ENCODE measurements around the gene GJC1.

Gene GJC1

DNA sequence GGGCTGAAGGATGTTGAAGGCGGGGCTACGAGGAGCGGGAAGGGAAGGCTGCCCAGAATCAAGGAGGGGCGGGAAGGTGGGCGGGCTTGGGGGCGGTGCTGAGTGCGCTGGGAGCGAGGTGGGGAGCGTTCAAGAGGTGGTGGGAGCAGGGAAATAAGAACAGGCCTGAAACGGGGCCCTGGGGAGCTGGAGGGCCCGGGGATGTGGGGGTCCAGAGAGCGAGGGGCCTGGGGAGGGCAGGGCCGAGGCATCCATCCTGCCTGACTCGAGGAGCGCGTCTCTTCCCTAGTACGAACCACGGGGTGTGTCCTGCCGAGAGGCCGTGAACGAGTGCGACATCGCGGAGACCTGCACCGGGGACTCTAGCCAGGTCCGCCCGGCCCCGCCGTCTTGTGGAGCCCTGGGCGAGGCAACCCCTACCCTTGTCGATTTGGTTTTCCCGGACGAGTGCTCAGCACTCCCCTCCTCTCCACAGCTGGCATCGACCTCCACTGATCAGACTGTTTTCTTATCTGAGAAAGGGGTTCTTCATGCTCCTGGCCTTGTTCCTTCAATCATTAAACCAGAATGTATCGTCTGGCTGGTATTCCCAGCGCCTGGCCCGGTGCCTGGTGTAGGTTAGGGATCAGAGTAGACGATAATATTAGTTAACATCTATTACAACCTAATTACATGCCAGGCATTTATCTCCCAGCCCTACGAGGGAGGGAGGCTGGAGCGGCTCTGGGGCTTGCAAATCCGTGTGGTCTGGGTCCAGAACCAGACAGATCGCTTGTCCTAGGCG is 54.1 kb downstream of the GJC1 start:
- TF ChIP-seq, protein P1, sequence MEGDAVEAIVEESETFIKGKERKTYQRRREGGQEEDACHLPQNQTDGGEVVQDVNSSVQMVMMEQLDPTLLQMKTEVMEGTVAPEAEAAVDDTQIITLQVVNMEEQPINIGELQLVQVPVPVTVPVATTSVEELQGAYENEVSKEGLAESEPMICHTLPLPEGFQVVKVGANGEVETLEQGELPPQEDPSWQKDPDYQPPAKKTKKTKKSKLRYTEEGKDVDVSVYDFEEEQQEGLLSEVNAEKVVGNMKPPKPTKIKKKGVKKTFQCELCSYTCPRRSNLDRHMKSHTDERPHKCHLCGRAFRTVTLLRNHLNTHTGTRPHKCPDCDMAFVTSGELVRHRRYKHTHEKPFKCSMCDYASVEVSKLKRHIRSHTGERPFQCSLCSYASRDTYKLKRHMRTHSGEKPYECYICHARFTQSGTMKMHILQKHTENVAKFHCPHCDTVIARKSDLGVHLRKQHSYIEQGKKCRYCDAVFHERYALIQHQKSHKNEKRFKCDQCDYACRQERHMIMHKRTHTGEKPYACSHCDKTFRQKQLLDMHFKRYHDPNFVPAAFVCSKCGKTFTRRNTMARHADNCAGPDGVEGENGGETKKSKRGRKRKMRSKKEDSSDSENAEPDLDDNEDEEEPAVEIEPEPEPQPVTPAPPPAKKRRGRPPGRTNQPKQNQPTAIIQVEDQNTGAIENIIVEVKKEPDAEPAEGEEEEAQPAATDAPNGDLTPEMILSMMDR (IDR thresholded peaks at IDR 0.05; ENCODE audit: low read depth, low read length): no peak
- DNase-seq: peak; percentile 100
- Histone ChIP-seq H3K27ac (peak overlapping the region; percentile 42; the same call in 1 of the 2 replicates), H3K36me3 (peaks cover 24% of the 10 kb centered on the region), H3K9me3 (ENCODE audit: severe bottlenecking) (no peaks in the 10 kb centered on the region), H3K27me3 (ENCODE audit: insufficient read depth, low read depth, severe bottlenecking) (no peaks in the 10 kb centered on the region), H3K4me3 (ENCODE audit: low read depth, low read length) (peak overlapping the region; percentile 30)

DNA sequence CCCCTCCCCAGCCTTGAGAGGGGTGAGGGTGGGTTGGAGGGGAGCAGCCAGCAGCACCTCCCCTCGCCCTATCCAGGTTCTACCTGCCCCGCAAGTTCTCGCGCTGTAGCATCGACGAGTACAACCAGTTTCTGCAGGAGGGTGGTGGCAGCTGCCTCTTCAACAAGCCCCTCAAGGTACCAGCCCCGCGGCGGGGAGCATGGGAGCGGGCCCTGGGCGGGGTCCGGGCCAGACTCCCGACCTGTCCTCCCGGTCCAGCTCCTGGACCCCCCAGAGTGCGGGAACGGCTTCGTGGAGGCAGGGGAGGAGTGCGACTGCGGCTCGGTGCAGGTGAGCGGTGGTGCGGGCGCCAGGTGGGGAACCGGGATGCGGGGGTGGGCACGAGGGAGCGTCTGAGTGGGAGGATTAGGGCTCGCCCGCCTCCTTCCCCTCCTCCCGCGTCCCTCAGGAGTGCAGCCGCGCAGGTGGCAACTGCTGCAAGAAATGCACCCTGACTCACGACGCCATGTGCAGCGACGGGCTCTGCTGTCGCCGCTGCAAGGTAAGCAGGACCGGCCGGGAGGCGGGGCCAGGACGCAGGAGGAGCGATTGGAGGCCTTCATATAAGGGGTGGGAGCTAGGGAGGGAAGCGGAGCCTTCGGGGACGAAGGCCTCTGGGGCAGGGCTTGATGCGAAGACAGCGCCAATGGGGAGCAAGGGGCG is 54.8 kb downstream of the GJC1 start:
- Histone ChIP-seq H3K36me3 (peaks cover 24% of the 10 kb centered on the region), H3K9me3 (ENCODE audit: severe bottlenecking) (no peaks in the 10 kb centered on the region), H3K4me3 (ENCODE audit: low read depth, low read length) (peak overlapping the region; percentile 66), H3K27ac (peak overlapping the region; percentile 60), H3K27me3 (ENCODE audit: insufficient read depth, low read depth, severe bottlenecking) (no peaks in the 10 kb centered on the region)
- TF ChIP-seq, protein P1 (IDR thresholded peaks at IDR 0.05; ENCODE audit: low read depth, low read length): no peak
- peak; percentile 53 for DNase-seq

DNA sequence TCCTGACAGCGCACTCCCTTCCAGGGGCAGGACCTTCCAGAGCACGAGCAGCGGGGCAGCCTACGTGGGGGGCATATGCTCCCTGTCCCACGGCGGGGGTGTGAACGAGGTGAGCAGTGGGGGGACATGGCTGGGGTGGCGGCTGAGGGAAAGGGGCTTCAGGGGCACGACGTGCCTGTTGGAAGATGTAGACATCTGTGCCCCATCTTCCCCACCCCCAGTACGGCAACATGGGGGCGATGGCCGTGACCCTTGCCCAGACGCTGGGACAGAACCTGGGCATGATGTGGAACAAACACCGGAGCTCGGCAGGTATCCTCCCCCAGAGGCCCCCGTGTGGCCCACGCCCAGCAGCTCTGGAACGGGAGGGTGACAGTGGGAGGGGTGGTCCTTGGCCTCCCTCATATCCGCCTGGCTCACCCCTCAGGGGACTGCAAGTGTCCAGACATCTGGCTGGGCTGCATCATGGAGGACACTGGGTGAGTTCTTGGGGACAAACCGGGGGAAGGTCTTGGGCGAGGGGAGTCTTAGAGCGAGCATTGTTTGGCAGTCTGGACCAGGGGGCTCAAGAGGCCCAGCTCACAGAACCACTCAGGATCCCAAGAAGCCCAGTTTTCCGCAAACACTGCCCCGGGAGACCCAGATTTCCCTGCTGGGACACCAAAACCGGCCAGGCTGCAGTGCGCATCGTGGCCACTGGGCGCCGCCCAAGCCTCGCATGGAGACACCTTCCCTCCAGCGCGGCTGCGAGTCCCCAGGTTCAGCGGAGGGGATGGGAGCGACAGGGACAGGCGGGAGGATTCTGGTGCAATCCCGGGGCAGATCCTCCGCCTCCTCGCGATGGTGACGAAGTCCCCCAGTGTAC is 55.6 kb downstream of the GJC1 start:
- no peaks in the 10 kb centered on the region for H3K9me3 ChIP-seq (ENCODE audit: severe bottlenecking)
- peak; percentile 96 for DNase-seq
- peaks cover 24% of the 10 kb centered on the region for H3K36me3 ChIP-seq
- TF ChIP-seq, protein P1 (IDR thresholded peaks at IDR 0.05; ENCODE audit: low read depth, low read length): peak; percentile 100
- H3K27me3 ChIP-seq (ENCODE audit: insufficient read depth, low read depth, severe bottlenecking): no peaks in the 10 kb centered on the region
- H3K27ac ChIP-seq: peak overlapping the region; percentile 60
- peak overlapping the region; percentile 66 for H3K4me3 ChIP-seq (ENCODE audit: low read depth, low read length)

DNA sequence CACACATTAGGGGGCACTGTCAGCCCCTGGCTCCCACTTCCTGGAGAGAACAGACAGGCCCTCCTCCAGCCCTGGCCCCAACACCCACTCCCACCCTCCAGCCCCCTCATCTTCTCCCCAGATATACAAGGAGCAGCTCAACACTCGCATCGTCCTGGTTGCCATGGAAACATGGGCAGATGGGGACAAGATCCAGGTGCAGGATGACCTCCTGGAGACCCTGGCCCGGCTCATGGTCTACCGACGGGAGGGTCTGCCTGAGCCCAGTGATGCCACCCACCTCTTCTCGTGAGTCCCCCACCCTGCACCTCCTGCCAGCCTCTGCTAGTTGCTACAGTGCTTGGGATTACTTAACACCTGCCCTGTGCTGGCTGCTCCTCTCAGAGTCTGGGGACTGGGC is 56.9 kb downstream of the GJC1 start:
- no peaks in the 10 kb centered on the region for H3K9me3 ChIP-seq (ENCODE audit: severe bottlenecking)
- H3K36me3 ChIP-seq: peaks cover 26% of the 10 kb centered on the region
- H3K27ac ChIP-seq: no peak overlapping the region
- TF ChIP-seq, protein P1 (IDR thresholded peaks at IDR 0.05; ENCODE audit: low read depth, low read length): no peak
- H3K27me3 ChIP-seq (ENCODE audit: insufficient read depth, low read depth, severe bottlenecking): no peaks in the 10 kb centered on the region
- DNase-seq: no peak
- H3K4me3 ChIP-seq (ENCODE audit: low read depth, low read length): no peak overlapping the region

DNA sequence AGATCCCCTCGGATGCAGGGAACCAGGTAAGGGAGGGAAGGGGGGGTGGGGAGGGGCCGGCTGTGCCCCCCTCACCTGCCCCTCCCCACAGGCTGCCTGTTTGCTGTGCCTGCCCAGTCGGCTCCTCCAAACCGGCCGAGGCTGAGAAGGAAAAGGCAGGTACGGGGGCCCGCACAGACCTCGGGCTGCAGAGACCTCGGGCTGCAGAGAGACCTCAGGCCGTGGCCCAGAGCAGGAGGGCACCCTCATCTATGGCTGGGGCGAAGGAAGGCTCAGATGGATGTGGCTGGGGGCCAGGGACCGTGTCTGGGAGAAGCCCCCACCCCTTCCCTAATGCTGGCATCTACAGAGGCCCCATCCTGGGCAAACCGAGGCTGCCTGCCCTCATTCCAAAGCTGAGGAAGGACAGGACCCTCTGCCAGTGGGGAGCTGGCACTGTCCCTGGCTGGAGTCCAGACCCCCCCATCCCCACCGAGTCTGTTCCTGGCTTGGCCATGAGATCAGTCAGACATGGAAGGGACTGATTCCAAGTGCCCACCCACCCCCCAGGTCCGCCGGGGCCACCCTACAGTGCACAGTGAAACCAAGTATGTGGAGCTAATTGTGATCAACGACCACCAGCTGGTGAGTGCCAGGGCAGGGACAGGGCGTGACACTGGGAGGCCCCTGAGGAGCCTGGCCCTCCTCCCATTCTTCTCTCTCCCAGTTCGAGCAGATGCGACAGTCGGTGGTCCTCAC is 57.6 kb downstream of the GJC1 start:
- Histone ChIP-seq H3K27me3 (ENCODE audit: insufficient read depth, low read depth, severe bottlenecking) (no peaks in the 10 kb centered on the region), H3K36me3 (peaks cover 21% of the 10 kb centered on the region), H3K9me3 (ENCODE audit: severe bottlenecking) (no peaks in the 10 kb centered on the region), H3K27ac (no peak overlapping the region), H3K4me3 (ENCODE audit: low read depth, low read length) (no peak overlapping the region)
- TF ChIP-seq, protein P1 (IDR thresholded peaks at IDR 0.05; ENCODE audit: low read depth, low read length): no peak
- DNase-seq: no peak
